Smooth muscle cell (in vitro differentiated cells): Measurements from ENCODE around the gene CNNM3. TPM values are rescaled to one million over a fixed set of nuclear protein-coding genes. Genes with fewer than 3 reads are reported as not detected.

Experiments used
- DNase-seq: peaks from one replicate; lab custom pipeline; 2025; ENCODE audit not compliant: unreplicated experiment; lab: John Stamatoyannopoulos, UW
- H2AFZ ChIP-seq: fragments of 200-600 bp; sonication (generic); 2 replicates; pipeline ENCODE4 v1.6.0; 2016; ENCODE audit warnings: antibody characterized with exemption, low read depth, mild to moderate bottlenecking
- H3F3A ChIP-seq: fragments of 200-600 bp; sonication (generic); 2 replicates; pipeline ENCODE4 v1.6.0; 2017; ENCODE audit warnings: antibody characterized with exemption, low read depth
- H3K27ac ChIP-seq: fragments of 200-600 bp; sonication (generic); 2 replicates; pipeline ENCODE4 v1.5.1; 2016; ENCODE audit warnings: low read depth, mild to moderate bottlenecking
- H3K27me3 ChIP-seq: fragments of 200-600 bp; sonication (generic); 2 replicates; pipeline ENCODE4 v1.6.1; 2016; ENCODE audit warnings: low read depth, mild to moderate bottlenecking
- H3K36me3 ChIP-seq: fragments of 200-600 bp; sonication (generic); 2 replicates; pipeline ENCODE4 v1.5.1; 2016; ENCODE audit warnings: low read depth
- H3K4me1 ChIP-seq: fragments of 200-600 bp; sonication (generic); 2 replicates; pipeline ENCODE4 v1.5.1; 2016; ENCODE audit warnings: low read depth
- H3K4me2 ChIP-seq: fragments of 200-600 bp; sonication (generic); 2 replicates; pipeline ENCODE4 v1.6.0; 2016; ENCODE audit warnings: mild to moderate bottlenecking
- H3K4me3 ChIP-seq: fragments of 200-600 bp; sonication (generic); 2 replicates; pipeline ENCODE4 v1.5.1; 2016; ENCODE audit warnings: mild to moderate bottlenecking
- H3K79me2 ChIP-seq: fragments of 200-600 bp; sonication (generic); 2 replicates; pipeline ENCODE4 v1.6.0; 2016; ENCODE audit warnings: low read depth, mild to moderate bottlenecking
- H3K9ac ChIP-seq: fragments of 200-600 bp; sonication (generic); 2 replicates; pipeline ENCODE4 v1.6.0; 2016; ENCODE audit warnings: low read depth
- H3K9me3 ChIP-seq: fragments of 200-600 bp; sonication (generic); replicated peaks from 2 replicates; pipeline ENCODE4 v1.5.1; 2016; ENCODE audit warnings: low read depth
- H4K20me1 ChIP-seq: fragments of 200-600 bp; sonication (generic); 2 replicates; pipeline ENCODE4 v1.6.0; 2016; ENCODE audit warnings: low read depth
- CTCF ChIP-seq: fragments of 200-600 bp; sonication (generic); IDR thresholded peaks from 2 replicates; pipeline ENCODE4 v1.5.1; 2017; ENCODE audit warnings: borderline replicate concordance, mild to moderate bottlenecking, antibody characterized with exemption; ENCODE audit not compliant: insufficient read depth, poor library complexity, severe bottlenecking
- WGBS: methylation state at CpG from one replicate; pipeline ENCODE4 v1.1.7; 2016; ENCODE audit warnings: low lambda C conversion rate; 5-methylcytosine and 5-hydroxymethylcytosine counted together
- polyA plus RNA-seq: library from polyadenylated mRNA; unstranded; fragments of >200 nt; fragmentation: Nextera tagmentation; extraction: Ambion mirVana; gene quantifications from 2 replicates; pipeline ENCODE4 v1.2.1, GENCODE V29; 2016
- total RNA-seq: library from RNA; depleted of rRNA; stranded (reverse); fragments of >200 nt; gene quantifications from 2 replicates; pipeline ENCODE4 v1.2.3, GENCODE V29; 2014

The CNNM3 gene
- total and polyA plus RNA-seq, 2 experiments from 2014 or later: 3.2 to 4.8 TPM

- no peak overlapping the region for H3K27ac ChIP-seq
- no peaks in the 10 kb centered on the region for H3F3A ChIP-seq
- no peak overlapping the region for H3K9ac ChIP-seq
- 85% methylated on average over 14 of the region's 17 CpGs for WGBS
- H3K4me1 ChIP-seq: no peaks in the 10 kb centered on the region
- no peak for DNase-seq
- no peak for TF ChIP-seq CTCF
- no peaks in the 10 kb centered on the region for H3K79me2 ChIP-seq
- no peaks in the 10 kb centered on the region for H3K27me3 ChIP-seq
- no peaks in the 10 kb centered on the region for H3K36me3 ChIP-seq
- no peaks in the 10 kb centered on the region for H3K9me3 ChIP-seq
- H4K20me1 ChIP-seq: no peaks in the 10 kb centered on the region
- no peak overlapping the region for H3K4me2 ChIP-seq
- no peak overlapping the region for H2AFZ ChIP-seq
- no peak overlapping the region for H3K4me3 ChIP-seq
Measured at GRCh38 chr2:96844405-96844808, 28.3 kb downstream of the CNNM3 start.

- TF ChIP-seq CTCF: no peak
- 98% methylated on average over 5 of the region's 5 CpGs for WGBS
- Histone ChIP-seq H4K20me1 (no peaks in the 10 kb centered on the region), H3K4me3 (no peak overlapping the region), H2AFZ (no peak overlapping the region), H3K27me3 (no peaks in the 10 kb centered on the region), H3K27ac (no peak overlapping the region), H3K9me3 (no peaks in the 10 kb centered on the region), H3K4me1 (no peaks in the 10 kb centered on the region), H3K79me2 (no peaks in the 10 kb centered on the region), H3K4me2 (no peak overlapping the region), H3K9ac (no peak overlapping the region), H3K36me3 (no peaks in the 10 kb centered on the region), H3F3A (no peaks in the 10 kb centered on the region)
- DNase-seq: no peak
Measured at GRCh38 chr2:96846825-96847224, 30.8 kb downstream of the CNNM3 start.

GRCh38 chr2:96847586-96847985 is 31.5 kb downstream of the CNNM3 start:
- 89% methylated on average over 10 of the region's 10 CpGs for WGBS
- no peak overlapping the region for H3K4me3 ChIP-seq
- H3K36me3 ChIP-seq: no peaks in the 10 kb centered on the region
- no peak overlapping the region for H3K27ac ChIP-seq
- H3K9me3 ChIP-seq: no peaks in the 10 kb centered on the region
- no peak for DNase-seq
- no peaks in the 10 kb centered on the region for H3K79me2 ChIP-seq
- H3K9ac ChIP-seq: no peak overlapping the region
- no peak overlapping the region for H2AFZ ChIP-seq
- no peak for TF ChIP-seq CTCF
- no peaks in the 10 kb centered on the region for H3K4me1 ChIP-seq
- H3F3A ChIP-seq: no peaks in the 10 kb centered on the region
- H4K20me1 ChIP-seq: no peaks in the 10 kb centered on the region
- H3K4me2 ChIP-seq: no peak overlapping the region
- no peaks in the 10 kb centered on the region for H3K27me3 ChIP-seq

- Histone ChIP-seq H3K4me3 (no peak overlapping the region), H3F3A (no peaks in the 10 kb centered on the region), H3K27me3 (no peaks in the 10 kb centered on the region), H3K9ac (no peak overlapping the region), H3K9me3 (no peaks in the 10 kb centered on the region), H2AFZ (no peak overlapping the region), H4K20me1 (no peaks in the 10 kb centered on the region), H3K4me1 (no peaks in the 10 kb centered on the region), H3K79me2 (no peaks in the 10 kb centered on the region), H3K36me3 (no peaks in the 10 kb centered on the region), H3K4me2 (no peak overlapping the region), H3K27ac (no peak overlapping the region)
- WGBS: 92% methylated on average over 9 of the region's 9 CpGs
- no peak for DNase-seq
- TF ChIP-seq CTCF: no peak
Measured at GRCh38 chr2:96848264-96848663, 32.2 kb downstream of the CNNM3 start.
